GOT3 (cell line): Measurements from ENCODE around the gene ZNF664.
"Not testable (repeated sequence)": the region's sequence is repeated elsewhere in the genome, so short reads cannot be mapped to it uniquely, and the experiment has no call there.

Experiments
- DNase-seq: peaks from one replicate; lab custom pipeline; 2025; ENCODE audit warnings: mixed read lengths; lab: John Stamatoyannopoulos, UW

Gene ZNF664

DNA sequence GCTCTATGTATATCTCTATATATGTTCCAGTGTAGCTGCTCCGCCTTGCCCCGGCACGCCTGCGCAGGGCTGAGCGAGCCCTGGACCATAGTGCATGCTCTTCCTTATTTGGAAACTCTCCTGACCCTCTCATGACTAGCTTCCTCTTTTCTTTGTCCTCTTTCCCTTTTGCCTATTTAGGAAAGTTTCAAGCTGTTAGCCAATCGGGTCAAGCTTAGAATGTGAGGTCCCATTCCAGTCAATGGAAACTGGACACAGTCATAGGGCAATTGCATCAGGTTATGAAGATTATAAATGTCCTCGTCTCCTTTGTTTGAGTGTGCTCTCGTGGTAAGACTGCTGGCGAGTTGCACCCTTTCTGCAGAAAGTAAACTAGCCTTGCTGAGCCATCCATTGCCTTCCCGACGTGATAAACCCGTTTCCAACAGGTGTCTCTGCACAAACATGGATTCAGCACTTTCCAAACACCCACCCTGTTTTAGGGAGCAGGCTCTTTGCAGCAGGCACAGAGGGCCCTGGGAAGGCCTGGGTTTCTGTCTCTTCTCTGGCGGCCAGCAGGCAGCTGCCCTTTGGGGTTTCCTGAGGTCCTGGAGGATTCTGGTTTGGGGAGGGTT, 31.3 kb upstream of the ZNF664 start:
- no peak for DNase-seq

DNA sequence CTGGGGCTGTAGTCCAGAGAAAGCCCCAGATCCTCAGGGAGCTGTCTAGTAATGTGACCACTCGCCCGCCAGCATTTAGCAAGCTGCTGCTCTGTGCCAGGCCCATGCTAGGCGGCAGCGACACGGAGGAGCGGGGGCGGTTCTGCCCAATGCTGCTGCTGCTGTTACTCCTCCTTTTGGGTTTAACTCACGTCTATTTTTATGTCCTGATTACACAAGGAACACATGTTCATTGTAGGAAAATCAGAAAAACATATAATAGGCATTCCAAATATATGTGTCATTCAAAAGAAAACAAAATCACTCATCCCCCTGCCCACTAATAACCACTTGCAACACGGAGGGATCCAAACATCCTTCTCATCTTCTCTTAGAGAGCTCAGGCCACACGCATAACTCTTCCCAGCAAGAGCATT, 30.8 kb upstream of the ZNF664 start:
- no peak for DNase-seq

DNA sequence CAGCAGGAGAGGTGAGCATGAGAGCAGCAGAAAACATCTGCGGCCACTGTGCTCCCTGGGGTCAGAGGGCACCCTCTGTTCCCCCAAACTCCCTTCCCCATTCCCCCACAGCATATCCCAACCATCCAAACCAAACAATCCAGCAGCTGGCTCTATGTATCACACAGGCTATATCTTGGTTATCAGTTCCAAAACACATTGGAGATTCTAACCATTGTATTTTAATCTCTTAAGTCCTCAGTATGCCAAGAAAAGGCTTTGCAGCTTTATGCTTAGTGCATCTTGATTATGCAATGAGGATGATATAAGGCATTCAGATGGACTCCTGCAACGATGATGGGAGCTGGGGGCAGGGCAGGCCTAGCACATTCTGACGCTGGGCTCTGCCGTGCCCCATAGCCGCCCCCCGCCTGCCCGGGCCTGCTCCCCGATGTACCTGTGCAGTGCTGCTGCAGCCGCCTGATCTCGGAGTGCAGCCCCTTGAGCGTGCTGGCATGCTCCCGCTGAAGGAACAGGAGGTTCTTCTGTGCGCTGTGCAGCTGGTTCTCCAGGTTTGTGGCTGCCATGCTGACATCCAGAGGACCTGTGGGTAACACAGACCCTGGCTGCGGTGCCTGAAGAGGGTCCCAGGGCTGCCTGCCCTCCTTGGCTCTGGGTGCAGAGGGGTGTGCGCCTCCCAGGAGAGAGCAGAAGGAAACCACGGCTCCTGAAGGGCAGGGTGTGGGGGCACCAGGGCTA, 29.9 kb upstream of the ZNF664 start:
- no peak for DNase-seq

DNA sequence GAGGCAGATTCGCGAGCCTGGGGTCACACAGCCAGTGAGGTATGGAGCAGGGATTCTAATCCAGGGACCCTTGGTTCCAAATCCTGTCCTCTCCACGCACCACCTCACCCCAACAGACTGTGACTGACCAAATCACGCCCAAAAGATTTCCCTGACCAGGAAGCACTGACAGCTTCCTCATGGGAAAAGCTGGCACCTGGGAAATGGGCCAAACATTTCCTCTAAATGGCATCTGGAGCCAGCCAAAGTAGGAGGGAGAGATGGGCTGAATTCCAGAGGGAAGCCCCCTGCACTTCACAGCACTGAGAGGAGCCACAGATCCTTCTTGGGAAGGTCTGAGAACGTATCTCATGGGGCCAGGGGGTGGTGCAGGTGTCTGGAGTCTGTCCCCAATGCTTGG, 29.2 kb upstream of the ZNF664 start:
- no peak for DNase-seq

DNA sequence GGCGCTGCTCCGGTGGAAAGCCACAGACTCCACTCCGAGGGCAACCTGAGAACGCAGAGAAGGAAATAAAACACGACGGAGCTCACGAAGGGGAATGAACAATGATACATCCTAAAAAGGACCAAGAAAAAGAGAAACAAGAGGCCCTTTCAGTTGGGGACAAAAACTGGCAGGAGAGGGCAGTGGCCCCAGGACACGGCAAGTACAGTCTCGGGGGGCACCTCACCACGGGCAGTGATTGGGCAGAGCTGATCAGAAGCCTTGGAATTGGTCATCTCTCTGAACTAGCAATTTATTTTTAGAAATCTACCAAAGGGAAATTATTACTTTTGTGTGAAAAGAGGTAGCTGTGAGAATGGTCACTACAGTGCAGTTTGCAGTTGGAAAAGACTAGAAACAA, 28.3 kb upstream of the ZNF664 start:
- no peak for DNase-seq

DNA sequence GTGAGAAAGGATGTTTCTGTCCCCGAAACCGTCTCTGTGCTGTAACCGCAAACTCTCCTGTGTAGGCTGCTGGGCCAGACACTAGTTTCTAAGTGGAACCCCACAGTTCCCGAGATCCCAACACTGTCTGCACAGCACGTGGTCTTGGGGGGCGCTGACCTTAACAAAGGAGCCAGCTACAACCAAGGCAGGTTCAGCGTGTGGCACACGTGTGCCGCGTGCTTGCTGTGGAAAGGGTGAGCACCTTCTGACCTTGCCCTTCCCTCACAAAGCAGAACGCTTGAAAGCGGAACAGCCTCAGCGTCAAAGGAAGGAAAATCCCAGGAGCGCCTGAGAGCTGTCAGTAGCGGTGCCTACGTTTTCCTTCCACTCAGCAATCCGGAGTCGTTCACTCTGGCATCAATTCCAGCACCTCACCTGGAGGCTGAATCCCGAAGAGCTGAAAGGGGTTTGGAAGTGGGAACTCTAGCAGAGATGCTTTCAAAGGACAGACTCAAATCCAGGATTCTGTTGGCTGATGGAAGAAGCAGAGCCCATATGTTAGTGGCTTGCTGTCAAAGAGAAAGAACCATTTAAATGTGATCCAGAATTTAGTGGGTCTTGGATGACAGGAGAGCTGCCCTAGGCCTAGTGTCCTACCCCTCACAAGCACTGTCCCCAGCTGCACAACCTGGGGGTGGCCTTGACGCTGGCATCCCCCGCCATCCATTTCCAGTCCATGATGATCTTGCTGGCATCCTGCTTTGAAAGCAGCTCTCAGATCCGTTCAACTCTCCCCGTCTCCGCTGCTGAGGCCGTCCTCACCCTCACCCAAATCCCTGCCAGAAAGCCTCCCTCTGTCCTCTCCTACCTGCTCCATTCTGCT, 27.5 kb upstream of the ZNF664 start:
- DNase-seq, result no peak

DNA sequence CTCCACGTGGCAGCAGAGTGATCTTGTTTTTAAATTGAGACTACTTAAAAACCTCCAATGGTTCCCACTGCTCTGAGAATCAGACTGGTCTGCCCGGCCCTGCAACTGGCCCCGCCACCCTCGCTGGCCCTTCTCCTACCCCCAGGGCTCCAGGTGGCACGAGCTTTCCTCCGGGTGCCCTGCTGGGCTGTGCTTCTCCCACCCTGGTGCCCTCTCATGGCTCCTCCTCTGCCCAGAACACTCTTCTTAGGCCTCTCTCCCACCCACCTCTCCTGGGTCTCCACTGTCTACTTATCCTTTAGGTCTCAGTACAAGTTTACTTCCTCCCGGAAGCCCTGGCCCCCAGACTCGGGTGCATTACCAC, 26.9 kb upstream of the ZNF664 start:
- DNase-seq, result no peak

DNA sequence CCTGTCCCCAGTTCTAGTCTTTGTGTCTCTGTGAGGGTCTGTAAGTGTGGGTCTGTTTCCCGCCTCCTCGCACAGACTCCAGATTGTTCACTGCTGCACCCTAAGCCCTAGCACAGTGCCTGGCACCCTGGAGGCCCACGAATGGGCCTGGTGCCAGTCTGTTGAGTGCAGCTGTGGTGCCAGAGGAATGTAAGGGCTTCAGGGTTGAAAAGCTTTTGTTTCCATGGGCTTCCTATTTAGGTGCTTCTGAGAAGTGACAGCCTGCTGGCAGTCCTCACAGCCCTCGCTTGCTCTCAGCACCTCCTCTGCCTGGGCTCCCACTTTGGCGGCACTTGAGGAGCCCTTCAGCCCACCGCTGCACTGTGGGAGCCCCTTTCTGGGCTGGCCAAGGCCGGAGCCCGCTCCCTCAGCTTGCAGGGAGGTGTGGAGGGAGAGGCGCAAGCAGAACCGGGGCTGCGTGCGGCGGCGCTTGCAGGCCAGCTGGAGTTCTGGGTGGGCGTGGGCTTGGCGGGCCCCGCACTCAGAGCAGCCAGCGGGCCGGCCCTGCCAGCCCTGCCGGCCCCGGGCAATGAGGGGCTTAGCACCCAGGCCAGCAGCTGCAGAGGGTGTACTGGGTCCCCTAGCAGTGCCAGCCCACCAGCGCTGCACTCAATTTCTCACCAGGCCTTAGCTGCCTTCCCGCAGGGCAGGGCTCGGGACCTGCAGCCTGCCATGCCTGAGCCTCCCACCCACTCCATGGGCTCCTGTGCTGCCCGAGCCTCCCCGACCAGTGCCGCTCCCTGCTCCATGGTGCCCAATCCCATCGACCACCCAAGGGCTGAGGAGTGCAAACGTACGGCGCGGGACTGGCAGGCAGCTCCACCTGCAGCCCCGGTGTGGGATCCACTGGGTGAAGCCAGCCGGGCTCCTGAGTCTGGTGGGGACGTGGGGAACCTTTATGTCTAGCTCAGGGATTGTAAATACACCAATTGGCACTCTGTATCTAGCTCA, 26.2 kb upstream of the ZNF664 start:
- not testable (repeated sequence) for DNase-seq

DNA sequence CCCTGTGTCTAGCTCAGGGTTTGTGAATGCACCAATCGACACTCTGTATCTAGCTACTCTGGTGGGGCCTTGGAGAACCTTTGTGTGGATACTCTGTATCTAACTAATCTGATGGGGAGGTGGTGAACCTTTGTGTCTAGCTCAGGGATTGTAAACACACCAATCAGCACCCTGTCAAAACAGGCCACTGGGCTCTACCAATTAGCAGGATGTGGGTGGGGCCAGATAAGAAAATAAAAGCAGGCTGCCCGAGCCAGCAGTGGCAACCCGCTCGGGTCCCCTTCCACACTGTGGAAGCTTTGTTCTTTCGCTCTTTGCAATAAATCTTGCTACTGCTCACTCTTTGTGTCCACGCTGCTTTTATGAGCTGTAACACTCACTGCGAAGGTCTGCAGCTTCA, 25.5 kb upstream of the ZNF664 start:
- DNase-seq, result not testable (repeated sequence)

DNA sequence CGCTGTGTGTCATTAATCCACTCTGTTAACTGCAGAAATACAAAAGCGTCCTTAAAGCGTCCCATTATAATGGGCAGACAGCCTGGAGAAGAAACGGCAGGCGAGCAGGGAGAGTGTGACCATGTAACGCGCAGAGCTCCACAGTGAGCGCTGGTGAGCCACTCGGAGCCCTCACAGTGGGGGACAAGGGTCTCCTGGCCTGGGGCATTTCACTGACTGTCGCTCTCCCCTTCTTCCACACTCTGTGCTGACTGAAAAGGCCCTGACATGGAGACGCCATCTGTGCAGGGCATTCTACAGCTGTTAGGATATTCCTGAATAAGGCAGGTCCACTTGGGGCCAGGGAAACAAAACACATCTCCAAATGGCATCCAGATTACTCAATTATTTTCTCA, 24.6 kb upstream of the ZNF664 start:
- no peak for DNase-seq

DNA sequence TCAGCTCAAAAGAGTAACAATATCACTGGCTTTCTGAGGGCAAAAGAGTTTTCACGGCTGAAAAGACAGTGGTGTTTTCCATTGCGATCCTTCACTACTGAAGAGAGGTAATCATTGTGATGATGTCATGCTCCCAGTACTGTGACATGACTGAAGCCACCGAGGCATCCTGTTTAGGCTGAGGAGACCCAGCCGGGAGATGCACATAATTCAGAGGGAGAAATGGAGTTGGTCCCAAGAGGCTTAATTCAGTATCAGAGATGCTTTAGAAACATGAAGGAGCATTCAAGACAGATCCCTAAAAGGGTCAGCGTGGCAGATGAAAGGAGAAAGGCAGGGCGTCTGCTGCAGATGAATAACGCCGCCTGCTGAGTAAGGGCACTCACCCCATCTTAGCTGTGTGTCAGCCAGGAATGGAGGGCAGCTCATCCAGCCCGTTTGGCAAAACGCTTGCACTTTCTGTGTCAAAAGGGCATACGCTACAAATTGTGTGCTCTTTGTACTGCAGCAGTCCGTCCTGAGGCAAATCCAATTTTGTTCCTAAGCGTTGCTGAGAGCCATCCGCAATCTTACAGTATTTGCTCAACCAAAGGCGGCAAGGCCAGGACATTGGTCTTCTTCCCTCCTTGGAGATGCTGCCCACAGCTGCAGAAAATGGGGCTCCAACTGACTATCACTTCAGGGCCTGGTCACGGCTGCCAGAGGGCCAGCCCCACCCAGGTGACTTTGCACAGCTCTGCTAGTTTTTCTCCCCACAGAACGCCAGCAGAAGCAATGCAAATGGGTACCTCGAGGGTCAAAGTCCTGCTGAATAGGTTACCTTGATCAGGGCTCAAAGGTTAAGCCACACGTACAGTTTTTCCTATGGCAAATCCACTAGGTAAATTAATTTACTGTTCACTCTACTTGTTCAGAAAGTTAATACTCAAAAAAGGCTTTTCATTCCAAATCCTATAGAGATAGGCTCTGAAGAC, 23.9 kb upstream of the ZNF664 start:
- DNase-seq, result no peak

DNA sequence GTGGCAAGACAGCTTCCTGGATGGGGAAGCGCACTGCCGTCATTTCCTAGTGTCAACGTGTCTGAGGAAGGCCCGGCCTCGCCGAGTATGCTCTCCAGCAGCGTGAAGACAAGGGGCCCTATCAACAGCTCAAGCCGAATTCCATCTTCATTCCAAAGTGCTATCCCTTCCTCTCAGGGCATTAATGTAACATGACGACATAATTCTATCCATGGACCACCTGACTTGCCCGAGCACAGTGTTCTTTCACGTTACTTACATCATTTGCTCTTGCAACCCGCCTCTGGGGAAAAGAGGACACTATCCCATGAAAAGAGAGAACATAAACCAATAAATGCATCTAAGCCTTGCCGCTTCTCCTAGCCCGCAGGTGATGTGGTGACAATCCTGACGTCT, 23.2 kb upstream of the ZNF664 start:
- DNase-seq, result no peak

DNA sequence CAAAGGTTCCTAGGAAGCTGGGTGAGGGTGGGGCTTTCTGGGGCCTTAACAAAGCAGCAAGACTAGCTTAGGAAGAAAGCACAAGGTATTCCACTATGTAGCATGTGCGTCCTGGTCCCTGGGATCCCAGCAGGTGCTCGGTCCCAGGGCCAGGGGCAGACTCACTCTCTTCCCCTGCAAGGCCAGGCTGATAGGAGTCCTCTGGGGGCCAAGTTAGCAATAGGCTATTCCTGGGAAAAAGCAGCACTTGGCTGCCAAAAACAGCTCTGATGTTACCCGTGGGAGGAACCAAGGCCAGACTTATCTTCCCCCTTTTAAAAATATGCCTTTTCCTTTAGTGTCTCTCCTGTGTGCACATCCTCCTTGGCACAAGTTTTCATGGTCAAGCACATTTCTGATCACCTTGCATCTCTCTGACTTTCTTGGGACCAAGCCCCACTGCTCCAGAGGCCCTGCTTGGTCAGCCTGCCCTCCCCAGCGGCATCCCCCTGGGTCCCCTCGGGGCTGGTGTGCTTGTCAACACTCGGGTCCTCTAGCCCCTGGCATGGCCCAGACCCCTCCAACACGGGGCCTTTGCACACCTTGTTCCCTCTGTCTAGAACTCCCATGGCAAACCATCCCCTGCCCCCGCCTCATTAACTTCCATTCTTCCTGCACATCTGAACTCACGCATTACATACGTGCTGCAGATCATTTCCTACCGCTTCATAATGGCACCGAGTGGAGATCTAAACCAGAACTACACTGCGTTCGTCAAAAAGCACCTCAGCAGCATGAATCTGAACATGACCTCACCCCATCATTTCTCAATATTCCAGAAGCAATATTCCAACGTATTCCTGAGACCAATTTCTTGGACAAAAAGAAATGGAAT, 22.3 kb upstream of the ZNF664 start:
- DNase-seq, result no peak

DNA sequence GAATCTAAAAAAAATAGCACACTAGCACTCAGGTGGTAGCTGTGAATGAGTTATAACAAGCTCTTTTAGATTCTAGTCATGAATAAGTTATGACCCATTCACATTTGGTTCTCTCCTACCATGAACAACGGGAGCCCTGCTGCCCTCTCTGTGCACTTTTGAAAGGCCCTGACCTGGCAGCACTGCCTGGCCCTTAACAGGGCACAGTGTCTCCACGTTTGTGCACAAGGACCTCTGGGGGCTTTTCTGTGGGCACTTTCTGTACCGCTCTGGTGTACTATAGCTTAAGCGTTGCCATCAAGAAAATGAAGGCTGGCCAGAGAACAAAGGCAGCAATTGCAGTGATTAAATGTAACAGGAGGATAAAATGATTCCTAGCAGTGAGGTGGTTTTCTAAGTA, 21.5 kb upstream of the ZNF664 start:
- no peak for DNase-seq

DNA sequence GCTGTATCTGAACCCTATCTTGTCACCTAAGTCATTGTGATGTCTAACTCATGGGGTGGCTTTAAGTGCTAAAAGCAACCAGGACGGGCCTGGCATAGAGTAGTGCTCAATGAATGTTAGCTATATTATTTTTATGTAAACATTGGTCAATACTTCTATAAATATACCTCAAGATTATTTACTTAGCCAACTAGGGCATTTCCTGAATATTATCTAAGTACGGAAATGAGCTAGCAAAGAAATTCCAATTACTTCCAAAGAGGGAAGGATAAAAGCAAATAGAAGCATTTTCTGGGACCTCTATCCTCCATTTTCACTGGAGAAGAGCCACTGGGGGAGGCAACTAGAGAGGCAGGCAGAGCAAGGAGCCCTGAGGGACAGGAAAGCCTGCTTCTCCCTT, 21.0 kb upstream of the ZNF664 start:
- no peak for DNase-seq

DNA sequence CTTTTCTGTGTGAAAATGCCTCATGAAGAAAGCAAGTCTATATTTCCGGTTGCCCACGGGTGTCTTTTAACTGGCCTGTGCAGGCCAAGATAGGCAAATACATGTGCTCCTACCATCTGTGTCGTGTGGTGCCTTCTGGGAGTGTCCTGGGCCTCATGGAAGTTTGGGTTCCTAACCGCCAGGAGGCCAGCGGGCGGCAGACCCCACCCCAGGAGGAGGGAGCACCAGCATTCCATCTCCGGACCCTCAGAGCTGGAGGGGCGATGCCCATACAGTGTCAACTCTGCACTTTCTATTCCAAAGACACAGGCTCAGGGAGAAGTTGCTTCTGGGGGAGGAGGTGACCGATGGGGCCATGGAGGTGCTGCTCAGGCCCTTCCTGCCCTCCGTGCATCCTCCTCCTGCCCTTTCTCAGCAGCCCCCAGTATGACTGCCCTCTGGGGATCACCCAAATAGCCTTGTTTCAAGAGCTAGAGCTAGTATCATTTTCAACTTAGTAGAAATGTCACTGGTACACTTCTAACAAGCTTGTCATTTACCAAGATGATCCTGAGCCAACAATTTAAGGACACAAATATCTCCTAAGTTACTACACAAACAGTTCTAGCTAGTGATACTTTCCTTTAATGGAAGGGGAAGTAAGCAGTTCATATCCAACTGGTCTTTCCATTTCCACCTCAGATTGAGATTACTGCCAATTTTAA, 18.2 kb upstream of the ZNF664 start:
- no peak for DNase-seq

DNA sequence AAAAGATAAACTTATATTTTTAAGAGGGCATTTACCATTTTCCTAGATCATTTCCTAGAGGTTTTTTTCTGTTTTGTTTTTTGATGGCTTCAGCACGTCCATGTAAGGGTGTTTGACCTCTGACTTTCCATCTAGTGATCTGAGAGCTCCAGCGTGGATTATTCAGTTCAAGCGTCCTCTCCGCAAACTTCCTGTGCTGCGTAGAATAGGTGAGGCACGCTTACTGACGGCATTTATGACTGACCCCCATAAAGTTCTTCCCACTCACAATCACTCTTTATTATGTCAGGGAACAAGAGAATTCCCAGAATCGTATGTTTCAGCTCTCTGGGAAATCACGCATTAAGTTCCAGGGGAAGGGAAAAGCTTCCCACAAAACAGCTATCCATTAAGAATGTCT, 16.8 kb upstream of the ZNF664 start:
- DNase-seq, result no peak

DNA sequence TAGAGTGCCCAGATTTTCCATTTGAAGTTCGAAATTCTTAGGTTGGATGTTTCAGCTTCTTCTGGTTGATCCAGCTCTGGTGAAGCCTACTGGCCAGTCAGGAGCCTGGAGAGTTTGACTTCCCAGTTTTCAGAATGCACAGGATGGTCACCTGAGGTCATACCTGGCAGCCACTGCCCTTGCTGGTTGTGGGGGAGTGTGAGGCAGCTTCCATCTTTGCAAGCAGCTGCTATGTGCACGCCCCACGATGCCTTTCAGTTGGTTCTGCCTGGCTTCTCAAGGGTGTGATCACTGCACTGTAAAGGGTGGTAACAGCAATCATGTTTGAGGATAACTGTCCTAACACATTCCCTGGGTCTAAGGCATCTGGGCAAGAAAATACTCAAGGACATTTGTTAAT, 15.8 kb upstream of the ZNF664 start:
- DNase-seq, result no peak

DNA sequence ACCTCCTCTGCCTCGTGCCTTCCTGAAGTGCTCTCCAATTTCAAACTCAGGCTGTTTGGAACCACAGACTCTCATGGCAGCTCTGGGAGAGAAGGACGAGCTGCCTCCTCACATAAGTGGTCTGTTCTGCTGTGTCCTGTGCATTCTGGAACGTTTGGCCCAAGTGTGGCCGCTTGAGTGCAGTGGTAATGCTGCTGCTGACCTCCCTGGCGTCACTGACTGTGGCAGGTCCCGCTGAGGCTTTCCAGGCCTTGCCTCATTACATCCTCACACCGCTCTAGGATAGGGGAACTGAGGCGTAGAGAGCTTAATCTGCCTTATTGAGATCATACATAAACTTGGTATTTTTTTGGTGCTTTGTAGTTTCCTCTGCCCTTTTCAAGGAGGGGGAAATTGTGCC, 14.6 kb upstream of the ZNF664 start:
- DNase-seq, result no peak
